ENCODE results near the gene CASP8.

CASP8 gene

DNA sequence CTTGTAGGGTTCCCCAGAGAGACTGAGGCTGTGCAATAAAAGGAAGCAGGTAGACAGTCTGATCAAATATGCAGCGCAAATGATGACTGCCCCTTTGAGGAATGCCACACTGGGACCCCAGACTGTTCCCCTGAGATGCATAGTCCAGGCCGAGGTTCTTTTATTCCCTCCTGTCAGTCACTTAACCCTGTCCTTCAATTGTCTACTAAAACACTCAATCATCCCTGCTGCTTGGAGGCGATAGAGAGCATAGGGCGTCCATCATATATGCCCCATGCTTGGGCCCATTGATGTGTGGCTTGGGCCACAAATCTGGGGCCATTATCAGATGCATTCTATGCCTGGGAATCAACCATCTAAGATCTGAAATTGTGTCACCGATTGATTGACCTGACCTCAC, 15.5 kb upstream of the CASP8 start:
- no peak overlapping the region for H3K4me3 ChIP-seq (ENCODE audit: control insufficient read depth, low read depth, low read length)
- TF ChIP-seq, protein P1, sequence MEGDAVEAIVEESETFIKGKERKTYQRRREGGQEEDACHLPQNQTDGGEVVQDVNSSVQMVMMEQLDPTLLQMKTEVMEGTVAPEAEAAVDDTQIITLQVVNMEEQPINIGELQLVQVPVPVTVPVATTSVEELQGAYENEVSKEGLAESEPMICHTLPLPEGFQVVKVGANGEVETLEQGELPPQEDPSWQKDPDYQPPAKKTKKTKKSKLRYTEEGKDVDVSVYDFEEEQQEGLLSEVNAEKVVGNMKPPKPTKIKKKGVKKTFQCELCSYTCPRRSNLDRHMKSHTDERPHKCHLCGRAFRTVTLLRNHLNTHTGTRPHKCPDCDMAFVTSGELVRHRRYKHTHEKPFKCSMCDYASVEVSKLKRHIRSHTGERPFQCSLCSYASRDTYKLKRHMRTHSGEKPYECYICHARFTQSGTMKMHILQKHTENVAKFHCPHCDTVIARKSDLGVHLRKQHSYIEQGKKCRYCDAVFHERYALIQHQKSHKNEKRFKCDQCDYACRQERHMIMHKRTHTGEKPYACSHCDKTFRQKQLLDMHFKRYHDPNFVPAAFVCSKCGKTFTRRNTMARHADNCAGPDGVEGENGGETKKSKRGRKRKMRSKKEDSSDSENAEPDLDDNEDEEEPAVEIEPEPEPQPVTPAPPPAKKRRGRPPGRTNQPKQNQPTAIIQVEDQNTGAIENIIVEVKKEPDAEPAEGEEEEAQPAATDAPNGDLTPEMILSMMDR (IDR thresholded peaks at IDR 0.05; ENCODE audit: control insufficient read depth, insufficient read depth, low read depth, low read length, missing control alignments): no peak
- no peak for DNase-seq (ENCODE audit: low read depth)

DNA sequence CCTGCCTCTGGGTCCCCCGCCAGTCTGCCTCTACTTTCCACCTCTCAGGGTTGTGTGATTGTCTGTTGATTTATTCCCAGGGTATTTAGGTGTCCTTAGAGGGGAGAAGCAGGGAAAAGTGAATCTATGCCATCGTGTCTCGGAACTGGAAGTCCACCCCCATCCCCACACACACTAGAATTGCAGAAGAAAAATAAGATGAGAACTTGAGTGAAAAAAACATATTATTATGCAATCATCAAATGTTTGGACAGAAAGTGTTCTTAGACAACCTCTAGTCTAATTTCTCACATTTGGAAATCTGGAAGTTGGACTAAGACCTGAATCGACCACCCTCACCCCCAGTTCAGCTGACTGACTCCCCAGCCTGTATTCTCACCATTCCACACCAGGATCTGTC, 14.1 kb upstream of the CASP8 start:
- no peak for DNase-seq (ENCODE audit: low read depth)
- H3K4me3 ChIP-seq (ENCODE audit: control insufficient read depth, low read depth, low read length): no peak overlapping the region
- TF ChIP-seq, protein P1 (IDR thresholded peaks at IDR 0.05; ENCODE audit: control insufficient read depth, insufficient read depth, low read depth, low read length, missing control alignments): no peak

DNA sequence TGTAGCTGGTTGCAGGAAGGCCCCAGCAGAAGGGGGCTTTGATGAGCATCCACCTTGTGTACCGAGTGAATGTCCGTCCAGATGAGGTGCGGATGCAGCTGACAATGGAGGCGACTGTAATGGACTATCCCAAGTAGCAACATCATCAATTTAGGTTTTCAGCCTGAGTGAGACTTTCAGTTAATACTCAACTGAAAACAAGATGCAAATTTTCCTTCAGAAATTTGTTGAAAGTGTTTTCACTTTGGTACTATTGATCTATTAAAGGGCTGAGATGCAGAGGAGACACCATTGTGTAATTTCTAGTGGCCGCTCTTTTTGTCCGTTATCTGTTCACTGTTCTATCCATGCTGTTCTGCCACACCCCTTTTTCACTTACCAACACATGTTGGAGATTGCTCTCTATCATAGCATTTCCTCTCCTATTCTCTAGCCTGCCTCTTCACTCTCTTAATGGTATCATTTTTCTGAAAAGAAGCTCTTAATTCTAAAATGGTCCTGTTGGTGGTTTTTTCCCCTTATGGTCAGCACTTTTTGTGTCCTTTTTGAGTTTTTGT, 12.0 kb upstream of the CASP8 start:
- no peak for DNase-seq (ENCODE audit: low read depth)
- no peak overlapping the region for H3K4me3 ChIP-seq (ENCODE audit: control insufficient read depth, low read depth, low read length)
- TF ChIP-seq, protein P1 (IDR thresholded peaks at IDR 0.05; ENCODE audit: control insufficient read depth, insufficient read depth, low read depth, low read length, missing control alignments): no peak

DNA sequence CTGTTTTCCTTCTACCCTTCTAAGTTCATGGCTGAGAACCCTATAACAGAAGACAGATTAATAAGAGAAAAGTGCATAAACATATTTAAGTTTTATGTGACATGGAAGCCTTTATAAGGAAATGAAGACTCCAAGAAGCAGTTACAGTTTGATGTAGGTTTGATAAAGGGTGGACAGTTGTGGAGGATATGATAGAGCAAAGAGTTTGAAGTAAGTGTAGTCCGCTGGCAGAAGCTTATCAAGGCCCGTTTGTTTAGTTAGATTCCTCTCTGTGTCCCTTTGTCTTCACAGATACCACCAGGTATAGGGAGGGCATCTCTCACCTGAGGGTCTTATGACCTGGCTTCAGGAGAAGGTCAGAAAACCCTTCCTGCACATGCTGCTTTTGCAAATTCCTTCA, 10.4 kb upstream of the CASP8 start:
- TF ChIP-seq, protein P1 (IDR thresholded peaks at IDR 0.05; ENCODE audit: control insufficient read depth, insufficient read depth, low read depth, low read length, missing control alignments): no peak
- no peak overlapping the region for H3K4me3 ChIP-seq (ENCODE audit: control insufficient read depth, low read depth, low read length)
- no peak for DNase-seq (ENCODE audit: low read depth)

DNA sequence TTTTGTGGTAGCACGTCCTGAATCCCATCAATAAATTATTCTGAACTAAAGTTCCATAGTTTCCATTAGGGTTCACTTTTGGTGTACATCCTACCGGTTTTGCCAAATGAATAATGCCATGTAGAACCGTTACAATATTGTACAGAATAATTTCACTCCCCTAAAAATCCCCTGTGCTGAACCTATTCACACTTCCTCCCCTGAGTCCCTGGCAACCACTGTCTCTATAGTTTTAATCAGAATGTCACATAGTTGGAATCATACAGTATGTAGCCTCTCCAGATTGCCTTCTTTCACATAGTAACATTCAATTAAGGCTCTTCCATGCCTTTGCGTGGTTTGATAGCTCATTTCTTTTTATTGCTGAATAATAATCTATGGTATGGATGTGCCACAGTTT, 9.6 kb upstream of the CASP8 start:
- DNase-seq (ENCODE audit: low read depth): no peak
- H3K4me3 ChIP-seq (ENCODE audit: control insufficient read depth, low read depth, low read length): no peak overlapping the region
- TF ChIP-seq, protein P1 (IDR thresholded peaks at IDR 0.05; ENCODE audit: control insufficient read depth, insufficient read depth, low read depth, low read length, missing control alignments): no peak

DNA sequence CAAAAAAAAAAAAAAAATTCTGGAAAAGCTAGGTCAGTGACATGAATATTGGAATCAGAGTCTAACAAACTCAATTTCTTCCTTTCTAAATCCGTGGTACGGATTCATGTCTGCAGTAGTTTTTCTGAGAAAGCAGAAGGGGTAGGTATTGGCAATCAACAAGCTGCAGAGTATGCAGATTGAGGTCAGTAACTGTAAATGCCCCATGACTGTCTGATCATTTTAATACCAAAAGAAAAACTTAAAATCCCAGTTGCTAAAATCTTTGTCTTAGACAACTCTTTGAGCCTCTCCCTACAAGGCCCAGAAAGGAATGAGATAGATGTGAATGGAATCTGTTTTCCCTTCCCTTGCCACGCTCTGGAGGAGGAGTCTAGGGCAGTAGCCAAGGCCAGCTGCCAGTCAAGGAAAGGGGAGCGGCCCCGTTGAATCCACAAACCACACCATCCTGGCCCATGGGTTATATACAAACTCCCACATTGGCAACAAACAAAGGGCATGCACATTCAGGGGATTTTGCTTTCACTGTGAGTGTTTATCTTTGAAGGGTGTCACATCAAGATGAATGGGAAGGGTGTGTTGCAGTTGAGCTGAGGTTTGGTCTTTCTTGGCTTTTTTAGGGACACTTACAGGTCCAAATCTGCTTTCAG, 6.1 kb upstream of the CASP8 start:
- TF ChIP-seq, protein P1 (IDR thresholded peaks at IDR 0.05; ENCODE audit: control insufficient read depth, insufficient read depth, low read depth, low read length, missing control alignments): no peak
- no peak for DNase-seq (ENCODE audit: low read depth)
- no peak overlapping the region for H3K4me3 ChIP-seq (ENCODE audit: control insufficient read depth, low read depth, low read length)

Data from AG09309 (cell line).